ENCODE measurements around the gene CDH19.

Gene CDH19

GRCh38 chr18:66603941-66604627 lies at the start of gene CDH19:
Gene CDH19, minus strand, starts transcription at chr18:66604090. Its CDS starts 31,886 bp downstream, at chr18:66572204.
- Histone ChIP-seq H3K9me3 (ENCODE audit: control insufficient read depth, insufficient read depth, low read depth, low read length) (no peaks in the 10 kb centered on the region), H3K4me3 (ENCODE audit: low read depth, low read length) (no peak within 1 kb of the TSS), H3K4me1 (ENCODE audit: control insufficient read depth, insufficient read depth, low read length) (no peaks in the 10 kb centered on the region), H3K27ac (ENCODE audit: extremely low read depth, low read depth, low read length) (no peak within 1 kb of the TSS), H3K36me3 (ENCODE audit: control insufficient read depth in 2 of 2, insufficient read depth in 1 of 2, low read length in 2 of 2) (no peaks in the 10 kb centered on the region)
- TF ChIP-seq ZNF701 (tag by site-specific recombination; IDR thresholded peaks at IDR 0.05), result no peak
- no peak for TF ChIP-seq SCRT2 (tag by site-specific recombination; IDR thresholded peaks at IDR 0.05)
- TF ChIP-seq KLF17 (tag by site-specific recombination; IDR thresholded peaks at IDR 0.05), result no peak
- no peak for TF ChIP-seq ZNF707 (tag by site-specific recombination; IDR thresholded peaks at IDR 0.05)
- TF ChIP-seq HOXD13 (CRISPR knock-in tag; IDR thresholded peaks at IDR 0.05; ENCODE audit: borderline replicate concordance), result no peak
- no peak for TF ChIP-seq ZNF280C (tag by site-specific recombination; IDR thresholded peaks at IDR 0.05)
- no peak for TF ChIP-seq ZNF548 (tag by site-specific recombination; IDR thresholded peaks at IDR 0.05)
- TF ChIP-seq ZNF76 (tag by site-specific recombination; IDR thresholded peaks at IDR 0.05; ENCODE audit: borderline replicate concordance, low read depth), result no peak
- POLR2A ChIA-PET, result no interaction called here
- CTCF ChIA-PET, result no interaction called here

- no peaks in the 10 kb centered on the region for H3K9me3 ChIP-seq (ENCODE audit: control insufficient read depth, insufficient read depth, low read depth, low read length)
- H3K36me3 ChIP-seq (ENCODE audit: control insufficient read depth in 2 of 2, insufficient read depth in 1 of 2, low read length in 2 of 2), result no peaks in the 10 kb centered on the region
- H3K4me1 ChIP-seq (ENCODE audit: control insufficient read depth, insufficient read depth, low read length), result no peaks in the 10 kb centered on the region
- ChIA-PET CTCF (no interaction called here), POLR2A (no interaction called here)
- no peak overlapping the region for H3K4me3 ChIP-seq (ENCODE audit: low read depth, low read length)
- H3K27ac ChIP-seq (ENCODE audit: extremely low read depth, low read depth, low read length), result no peak overlapping the region
- TF ChIP-seq AEBP2 (tag by site-specific recombination; IDR thresholded peaks at IDR 0.05; ENCODE audit: borderline replicate concordance) (no peak), ZXDB (tag by site-specific recombination; IDR thresholded peaks at IDR 0.05) (no peak), ZNF670 (tag by site-specific recombination; IDR thresholded peaks at IDR 0.05; ENCODE audit: low read depth) (no peak), SALL2 (tag by site-specific recombination; IDR thresholded peaks at IDR 0.05; ENCODE audit: borderline replicate concordance) (no peak), ZNF837 (tag by site-specific recombination; IDR thresholded peaks at IDR 0.05) (no peak), ZNF561 (tag by site-specific recombination; IDR thresholded peaks at IDR 0.05; ENCODE audit: borderline replicate concordance) (no peak), TSHZ1 (tag by site-specific recombination; IDR thresholded peaks at IDR 0.05; ENCODE audit: borderline replicate concordance) (no peak), ZNF843 (tag by site-specific recombination; IDR thresholded peaks at IDR 0.05) (no peak), ZSCAN4 (tag by site-specific recombination; IDR thresholded peaks at IDR 0.05) (no peak), OSR2 (tag by site-specific recombination; IDR thresholded peaks at IDR 0.05) (no peak), ZNF354C (tag by site-specific recombination; IDR thresholded peaks at IDR 0.05; ENCODE audit: borderline replicate concordance, low read depth) (no peak), ZNF701 (tag by site-specific recombination; IDR thresholded peaks at IDR 0.05) (no peak), ZFHX2 (tag by site-specific recombination; conservative IDR thresholded peaks at IDR 0.05) (no peak), ZSCAN5A (tag by site-specific recombination; IDR thresholded peaks at IDR 0.05) (no peak), ZNF211 (tag by site-specific recombination; IDR thresholded peaks at IDR 0.05; ENCODE audit: low read depth) (no peak), ZNF114 (tag by site-specific recombination; IDR thresholded peaks at IDR 0.05) (no peak), ZNF140 (tag by site-specific recombination; IDR thresholded peaks at IDR 0.05) (no peak)
These were observed 43.8 kb upstream of the CDH19 start for GRCh38 chr18:66647671-66648070.

All from HEK293 (cell line).